AG09309 (cell line): Measurements from ENCODE around the gene ZFYVE27.

ENCODE experiments used
- DNase-seq: peaks from one replicate; pipeline ENCODE4 v3.0.0-alpha.2; 2010; ENCODE audit warnings: low read depth
- H3K4me3 ChIP-seq: 2 replicates; pipeline ENCODE4 v1.5.1; 2011; ENCODE audit warnings: mild to moderate bottlenecking, low read depth, low read length, moderate library complexity; ENCODE audit not compliant: control insufficient read depth
- CTCF ChIP-seq: IDR thresholded peaks from 2 replicates; pipeline ENCODE4 v1.5.1; 2011; ENCODE audit warnings: mild to moderate bottlenecking, low read depth, low read length, inconsistent platforms; ENCODE audit not compliant: insufficient read depth, control insufficient read depth; ENCODE audit errors: missing control alignments

ZFYVE27 gene

GRCh38 chr10:97736403-97736901, 476 bp upstream of the ZFYVE27 start:
- peak overlapping the region; percentile 95 for H3K4me3 ChIP-seq
- TF ChIP-seq CTCF = no peak
- DNase-seq = no peak

- no peak for TF ChIP-seq CTCF
- DNase-seq = no peak
- peak overlapping the region; percentile 95 for H3K4me3 ChIP-seq
Measured at GRCh38 chr10:97737770-97738265, 890 bp downstream of the ZFYVE27 start.

GRCh38 chr10:97738616-97739015, 1.7 kb downstream of the ZFYVE27 start:
- H3K4me3 ChIP-seq = no peak overlapping the region
- no peak for DNase-seq
- TF ChIP-seq CTCF = no peak

GRCh38 chr10:97740613-97741012, 3.7 kb downstream of the ZFYVE27 start:
- DNase-seq = no peak

GRCh38 chr10:97743169-97743943, 6.4 kb downstream of the ZFYVE27 start:
- DNase-seq = no peak
- no peak for TF ChIP-seq CTCF
- no peak overlapping the region for H3K4me3 ChIP-seq

More at GRCh38 chr10:97740613-97741012, 3.7 kb downstream of the ZFYVE27 start:
- TF ChIP-seq CTCF = no peak
- H3K4me3 ChIP-seq = no peak overlapping the region

GRCh38 chr10:97744405-97745035, 7.6 kb downstream of the ZFYVE27 start:
- no peak for TF ChIP-seq CTCF
- no peak overlapping the region for H3K4me3 ChIP-seq
- DNase-seq = no peak
